ENCODE data around the gene NMNAT3. TPM values are rescaled to one million over a fixed set of nuclear protein-coding genes. Genes with fewer than 3 reads are reported as not detected.

NMNAT3 gene
- polyA plus RNA-seq, 1 donor (not counting 4 experiments of a cell fraction or from before 2014, with no cell fraction given), result 1.6 TPM

DNA sequence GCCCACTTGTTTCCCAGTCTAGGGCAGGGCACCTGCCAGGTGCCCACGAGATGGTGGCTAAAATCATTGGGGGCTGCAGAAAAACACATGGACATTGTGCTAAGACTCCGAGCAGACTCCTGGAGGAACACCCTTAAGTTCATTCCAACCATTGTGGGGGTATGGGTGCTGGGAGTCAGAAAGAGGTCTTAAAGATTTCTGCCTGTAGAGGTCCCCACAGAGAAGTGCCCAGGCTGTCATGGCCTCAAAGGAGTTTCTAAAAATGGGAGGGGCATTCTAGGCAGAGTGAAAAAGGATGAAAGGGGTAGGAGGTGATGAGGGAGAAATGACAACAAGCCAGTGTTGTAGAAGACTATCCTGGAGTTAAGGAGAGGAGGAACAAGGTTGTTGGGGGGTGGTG, 155.4 kb downstream of the NMNAT3 start:
- no peaks in the 10 kb centered on the region for H3K9me3 ChIP-seq (ENCODE audit: control insufficient read depth, low read depth, low read length)
- no peaks in the 10 kb centered on the region for H4K20me1 ChIP-seq (ENCODE audit: control insufficient read depth, extremely low read depth, insufficient read depth, low read length)
- dilution Hi-C loops (cut with MboI; ENCODE audit: extremely low pct_ligation_motif_present, low sequenced_read_pairs), result no loop called here
- H3K4me2 ChIP-seq (ENCODE audit: control insufficient read depth, extremely low read depth, insufficient read depth, low read depth, low read length), result no peak overlapping the region
- no peak overlapping the region for H2AFZ ChIP-seq (ENCODE audit: control insufficient read depth, low read length)
- no peak for TF ChIP-seq EZH2 (IDR thresholded peaks at IDR 0.05; ENCODE audit: low read length)
- TF ChIP-seq, protein P1, sequence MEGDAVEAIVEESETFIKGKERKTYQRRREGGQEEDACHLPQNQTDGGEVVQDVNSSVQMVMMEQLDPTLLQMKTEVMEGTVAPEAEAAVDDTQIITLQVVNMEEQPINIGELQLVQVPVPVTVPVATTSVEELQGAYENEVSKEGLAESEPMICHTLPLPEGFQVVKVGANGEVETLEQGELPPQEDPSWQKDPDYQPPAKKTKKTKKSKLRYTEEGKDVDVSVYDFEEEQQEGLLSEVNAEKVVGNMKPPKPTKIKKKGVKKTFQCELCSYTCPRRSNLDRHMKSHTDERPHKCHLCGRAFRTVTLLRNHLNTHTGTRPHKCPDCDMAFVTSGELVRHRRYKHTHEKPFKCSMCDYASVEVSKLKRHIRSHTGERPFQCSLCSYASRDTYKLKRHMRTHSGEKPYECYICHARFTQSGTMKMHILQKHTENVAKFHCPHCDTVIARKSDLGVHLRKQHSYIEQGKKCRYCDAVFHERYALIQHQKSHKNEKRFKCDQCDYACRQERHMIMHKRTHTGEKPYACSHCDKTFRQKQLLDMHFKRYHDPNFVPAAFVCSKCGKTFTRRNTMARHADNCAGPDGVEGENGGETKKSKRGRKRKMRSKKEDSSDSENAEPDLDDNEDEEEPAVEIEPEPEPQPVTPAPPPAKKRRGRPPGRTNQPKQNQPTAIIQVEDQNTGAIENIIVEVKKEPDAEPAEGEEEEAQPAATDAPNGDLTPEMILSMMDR (optimal IDR thresholded peaks at IDR 0.05 in 1 of 3, IDR thresholded peaks at IDR 0.05 in 1 of 3, conservative IDR thresholded peaks at IDR 0.05 in 1 of 3; ENCODE audit: extremely low read depth in 1 of 3, insufficient read depth in 2 of 3, low read length in 3 of 3), result peak in 1 of 3 experiments; percentile 11
- FAIRE-seq (no peak), DNase-seq (ENCODE audit: low read depth, low spot score) (no peak)
- no peaks in the 10 kb centered on the region for H3K27me3 ChIP-seq (ENCODE audit: control insufficient read depth, extremely low read depth, insufficient read depth, low read length)
- H3K4me3 ChIP-seq (ENCODE audit: control insufficient read depth in 2 of 3, extremely low read depth in 1 of 3, insufficient read depth in 2 of 3, low read depth in 1 of 3, low read length in 3 of 3), result no peak overlapping the region
- no peaks in the 10 kb centered on the region for H3K4me1 ChIP-seq (ENCODE audit: control insufficient read depth, extremely low read depth, insufficient read depth, low read length)
- H3K27ac ChIP-seq (ENCODE audit: control insufficient read depth, insufficient read depth, low read length), result no peak overlapping the region
- no peak overlapping the region for H3K9ac ChIP-seq (ENCODE audit: control insufficient read depth, extremely low read depth, insufficient read depth, low read length)
- H3K36me3 ChIP-seq (ENCODE audit: control insufficient read depth in 2 of 2, extremely low read depth in 1 of 2, insufficient read depth in 2 of 2, low read length in 2 of 2), result no peaks in the 10 kb centered on the region
- H3K9me1 ChIP-seq (ENCODE audit: control insufficient read depth, extremely low read depth, insufficient read depth, low read length), result no peaks in the 10 kb centered on the region
- no peaks in the 10 kb centered on the region for H3K79me2 ChIP-seq (ENCODE audit: control insufficient read depth, insufficient read depth, low read length)

DNA sequence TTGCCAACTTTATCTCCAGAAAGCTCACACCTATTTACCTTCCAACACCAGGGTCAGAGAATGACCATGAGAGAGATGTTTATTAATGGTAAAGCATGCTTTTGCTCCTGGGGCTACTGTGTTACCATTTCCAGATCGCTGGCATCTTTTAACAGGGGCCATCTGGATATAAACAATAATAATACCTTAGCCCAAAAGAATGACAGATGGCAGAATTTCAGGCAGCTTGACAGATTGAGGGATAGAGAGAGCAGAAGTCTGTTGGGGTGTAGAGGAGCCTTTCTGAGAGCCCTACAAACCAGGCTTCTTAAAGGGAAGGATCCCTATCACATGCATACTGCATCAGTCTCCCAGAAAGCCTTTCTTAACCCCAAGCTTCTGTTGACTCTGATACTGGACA, 156.0 kb downstream of the NMNAT3 start:
- H3K79me2 ChIP-seq (ENCODE audit: control insufficient read depth, insufficient read depth, low read length), result no peaks in the 10 kb centered on the region
- H3K27me3 ChIP-seq (ENCODE audit: control insufficient read depth, extremely low read depth, insufficient read depth, low read length), result no peaks in the 10 kb centered on the region
- dilution Hi-C loops (cut with MboI; ENCODE audit: extremely low pct_ligation_motif_present, low sequenced_read_pairs), result no loop called here
- no peak overlapping the region for H2AFZ ChIP-seq (ENCODE audit: control insufficient read depth, low read length)
- H3K4me3 ChIP-seq (ENCODE audit: control insufficient read depth in 2 of 3, extremely low read depth in 1 of 3, insufficient read depth in 2 of 3, low read depth in 1 of 3, low read length in 3 of 3), result no peak overlapping the region
- H3K27ac ChIP-seq (ENCODE audit: control insufficient read depth, insufficient read depth, low read length), result no peak overlapping the region
- H3K4me2 ChIP-seq (ENCODE audit: control insufficient read depth, extremely low read depth, insufficient read depth, low read depth, low read length), result no peak overlapping the region
- no peak overlapping the region for H3K9ac ChIP-seq (ENCODE audit: control insufficient read depth, extremely low read depth, insufficient read depth, low read length)
- no peaks in the 10 kb centered on the region for H4K20me1 ChIP-seq (ENCODE audit: control insufficient read depth, extremely low read depth, insufficient read depth, low read length)
- no peaks in the 10 kb centered on the region for H3K4me1 ChIP-seq (ENCODE audit: control insufficient read depth, extremely low read depth, insufficient read depth, low read length)
- FAIRE-seq, result no peak
- TF ChIP-seq, protein P1 (optimal IDR thresholded peaks at IDR 0.05 in 1 of 3, IDR thresholded peaks at IDR 0.05 in 1 of 3, conservative IDR thresholded peaks at IDR 0.05 in 1 of 3; ENCODE audit: extremely low read depth in 1 of 3, insufficient read depth in 2 of 3, low read length in 3 of 3), result no peak
- no peak for TF ChIP-seq EZH2 (IDR thresholded peaks at IDR 0.05; ENCODE audit: low read length)
- no peaks in the 10 kb centered on the region for H3K9me3 ChIP-seq (ENCODE audit: control insufficient read depth, low read depth, low read length)
- no peak for DNase-seq (ENCODE audit: low read depth, low spot score)
- no peaks in the 10 kb centered on the region for H3K9me1 ChIP-seq (ENCODE audit: control insufficient read depth, extremely low read depth, insufficient read depth, low read length)
- no peaks in the 10 kb centered on the region for H3K36me3 ChIP-seq (ENCODE audit: control insufficient read depth in 2 of 2, extremely low read depth in 1 of 2, insufficient read depth in 2 of 2, low read length in 2 of 2)

All from keratinocyte (primary cell).